T-helper 1 cell treated with Interleukin-12 subunit alpha and Interleukin-12 subunit beta and Interleukin-4 antibody, amounts not matched to agents 30 ng/mL and 1 ng/mL, for 36 hours (primary cell): ENCODE data around the gene SND1. TPM values are rescaled to one million over a fixed set of nuclear protein-coding genes. Genes with fewer than 3 reads are reported as not detected.

ENCODE experiments used
- intact Hi-C: fragments of 100-400 bp; cut with micrococcal nuclease; formaldehyde crosslinking; loops from one replicate; pipeline ENCODE4 v1.15.1; 2024
- total RNA-seq: library from RNA; stranded (reverse); gene quantifications from 2 replicates; pipeline ENCODE4 v1.2.3, GENCODE V29; 2022

The SND1 gene
- total RNA-seq, 1 donor from 2014 or later: 250 TPM

- intact Hi-C loops: no loop called here
Measured at GRCh38 chr7:127764681-127765080, 112.7 kb downstream of the SND1 start.

GRCh38 chr7:127765150-127765549 is 113.2 kb downstream of the SND1 start:
- intact Hi-C loops: no loop called here

DNA sequence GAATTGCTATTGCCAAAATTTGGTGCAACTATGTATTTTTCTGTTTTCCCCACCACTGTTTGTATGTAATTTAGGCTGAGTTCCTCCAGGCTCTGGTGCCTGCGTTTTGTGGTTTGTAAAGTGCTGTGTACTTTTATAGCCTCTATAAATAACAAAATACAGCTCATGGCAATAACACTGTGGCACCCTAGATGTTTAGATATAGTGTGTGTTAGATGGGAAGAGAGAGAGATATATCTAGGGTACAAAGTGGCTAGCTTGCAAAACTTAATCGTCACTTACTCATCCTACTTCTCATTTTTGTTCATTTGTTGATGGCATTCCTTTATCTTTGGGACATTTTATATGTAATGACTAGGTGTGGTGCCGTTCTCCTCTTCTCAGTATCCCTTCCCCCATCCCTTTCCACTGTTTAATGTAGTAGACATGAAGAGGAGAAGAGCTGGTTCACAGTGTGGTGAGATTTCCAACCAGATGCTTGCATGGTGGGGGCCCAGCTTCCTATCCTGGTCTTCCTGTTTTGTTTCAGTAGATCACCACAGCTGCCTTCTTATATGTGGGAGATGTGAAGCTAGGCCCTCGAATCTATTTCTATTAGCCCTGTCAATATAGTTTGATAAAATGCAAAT is 115.0 kb downstream of the SND1 start:
- intact Hi-C loops: no loop called here

- intact Hi-C loops: no loop called here
Measured at GRCh38 chr7:127768241-127768640, 116.2 kb downstream of the SND1 start.

DNA sequence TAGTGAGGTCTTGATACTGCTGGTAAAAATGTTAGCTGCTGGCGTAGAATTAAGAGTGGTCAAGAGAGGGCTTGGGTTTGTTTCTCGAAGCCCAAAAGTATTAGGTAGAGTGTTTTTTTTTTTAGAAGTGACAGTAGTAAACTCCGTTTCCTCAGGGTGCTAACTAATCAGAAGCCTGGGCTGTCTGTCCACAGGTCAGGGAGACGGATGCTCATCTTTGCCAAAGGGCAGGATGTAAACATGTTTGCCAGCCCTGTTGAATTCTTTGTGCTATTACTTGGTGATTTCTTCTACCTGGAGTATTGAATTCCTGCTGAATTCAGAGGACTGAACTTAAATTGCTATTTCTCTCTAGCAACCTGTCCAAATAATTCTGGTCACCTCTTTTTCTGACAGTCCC is 117.1 kb downstream of the SND1 start:
- intact Hi-C loops: no loop called here

GRCh38 chr7:127769696-127770400 is 117.9 kb downstream of the SND1 start:
- intact Hi-C loops: no loop called here

- intact Hi-C loops: no loop called here
Measured at GRCh38 chr7:127770885-127771284, 118.9 kb downstream of the SND1 start.

GRCh38 chr7:127771707-127772106 is 119.7 kb downstream of the SND1 start:
- intact Hi-C loops: no loop called here

DNA sequence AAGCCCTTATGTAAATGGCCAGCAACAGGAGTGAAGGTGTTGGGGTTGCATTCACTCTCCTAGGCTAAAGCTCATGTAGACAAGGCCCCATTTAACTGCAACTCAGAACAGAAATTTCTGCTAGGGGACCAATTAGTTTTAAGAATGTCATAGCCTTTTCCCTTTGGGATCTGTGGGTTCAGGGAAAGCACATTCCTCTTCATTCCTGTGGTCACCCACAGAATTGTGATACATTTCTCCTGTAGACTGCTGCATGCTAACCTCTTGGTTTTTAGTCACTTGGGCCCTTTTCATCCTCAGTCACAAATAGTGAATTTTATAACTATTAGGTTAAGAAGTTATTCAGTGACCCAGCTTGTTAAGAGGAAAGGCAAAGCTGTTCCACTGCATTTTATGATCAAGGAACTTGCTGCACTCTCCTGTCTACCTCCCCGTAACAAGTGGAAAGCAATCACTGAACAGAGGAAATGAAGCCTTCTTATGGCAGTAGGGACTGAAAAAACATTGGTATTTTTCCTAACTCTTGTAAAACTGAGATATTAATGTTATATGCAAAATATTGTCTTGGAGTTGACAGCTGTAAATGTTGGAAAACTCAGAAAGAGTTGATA is 124.9 kb downstream of the SND1 start:
- intact Hi-C loops: no loop called here

GRCh38 chr7:127780489-127780888 is 128.5 kb downstream of the SND1 start:
- intact Hi-C loops: no loop called here

DNA sequence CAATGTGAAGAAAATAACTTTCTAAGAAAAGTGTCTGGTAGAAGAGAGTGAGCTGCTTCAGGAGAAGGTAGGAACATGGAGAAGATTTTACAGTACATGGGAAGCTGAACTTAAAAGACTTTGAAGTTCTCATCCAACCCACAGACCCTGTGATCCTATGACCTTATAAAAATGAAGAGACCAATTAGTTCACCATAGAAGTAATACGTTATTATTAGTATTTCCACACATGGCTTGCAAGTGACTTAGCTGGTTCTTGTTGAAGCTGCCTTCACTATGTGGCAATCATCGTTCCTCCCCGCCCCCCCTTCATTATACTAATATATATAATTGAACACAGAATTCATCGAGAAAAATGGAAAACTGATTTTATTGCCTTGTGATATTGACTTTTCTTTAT is 129.1 kb downstream of the SND1 start:
- intact Hi-C loops: no loop called here

DNA sequence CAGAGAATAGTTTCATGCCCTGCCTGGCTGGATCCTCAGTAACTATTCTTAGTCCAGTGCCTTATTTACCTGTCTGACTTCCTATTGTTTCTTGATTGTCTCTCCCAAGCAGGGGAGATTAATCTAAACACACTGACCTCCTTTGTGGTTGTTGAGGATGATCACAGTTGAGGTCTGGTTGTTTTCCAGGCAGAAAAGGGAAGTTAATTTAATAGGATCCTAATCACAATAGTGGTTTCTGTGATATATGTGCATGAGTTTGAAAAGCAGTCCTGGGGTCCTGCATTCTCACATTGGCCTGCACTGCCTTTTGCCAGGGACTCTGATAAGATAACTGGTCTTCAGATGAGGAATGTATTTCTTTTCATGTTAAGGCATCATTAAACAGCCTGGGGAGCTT is 130.1 kb downstream of the SND1 start:
- intact Hi-C loops: no loop called here

DNA sequence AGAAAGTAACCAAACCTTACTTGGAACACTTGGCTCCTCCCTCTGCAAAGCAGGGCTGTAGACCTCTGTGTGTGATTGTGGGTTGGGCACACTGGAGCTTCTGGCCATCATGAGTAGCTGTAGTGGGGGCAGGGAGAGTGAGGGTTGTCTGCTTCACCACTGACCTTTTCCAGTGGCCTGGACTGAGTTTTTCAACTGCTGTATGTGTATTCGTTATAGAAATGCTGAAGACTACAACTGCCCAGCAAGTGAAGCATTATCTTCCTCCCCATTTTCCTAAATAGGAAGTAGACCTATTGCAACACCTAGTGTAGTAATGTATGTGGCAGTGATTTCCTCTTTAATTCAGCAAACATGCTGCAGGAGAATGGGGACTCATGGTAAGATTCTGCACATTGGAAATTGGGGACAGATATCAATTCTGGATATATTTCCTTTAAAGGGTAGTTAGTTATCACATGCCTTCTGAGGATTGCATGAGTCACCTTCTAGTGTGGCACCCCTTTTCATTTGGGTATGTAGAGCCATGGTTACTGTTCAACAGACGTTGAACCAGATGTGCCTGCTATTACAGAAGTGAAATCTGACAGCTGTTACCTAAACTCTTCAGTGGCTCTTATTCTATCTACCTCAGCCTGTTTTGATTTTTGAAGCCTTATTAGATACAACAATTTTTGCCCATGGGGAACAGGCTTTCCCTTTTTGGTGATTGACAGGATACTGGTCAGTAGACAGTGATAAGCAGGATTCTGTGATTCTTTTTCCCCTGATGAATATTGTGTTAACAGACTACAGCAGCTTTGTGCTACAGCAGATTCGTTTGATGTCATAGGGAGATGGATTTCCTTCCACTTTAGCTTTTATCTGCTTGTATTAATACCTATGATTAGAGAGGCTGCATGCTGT is 130.9 kb downstream of the SND1 start:
- intact Hi-C loops: no loop called here

DNA sequence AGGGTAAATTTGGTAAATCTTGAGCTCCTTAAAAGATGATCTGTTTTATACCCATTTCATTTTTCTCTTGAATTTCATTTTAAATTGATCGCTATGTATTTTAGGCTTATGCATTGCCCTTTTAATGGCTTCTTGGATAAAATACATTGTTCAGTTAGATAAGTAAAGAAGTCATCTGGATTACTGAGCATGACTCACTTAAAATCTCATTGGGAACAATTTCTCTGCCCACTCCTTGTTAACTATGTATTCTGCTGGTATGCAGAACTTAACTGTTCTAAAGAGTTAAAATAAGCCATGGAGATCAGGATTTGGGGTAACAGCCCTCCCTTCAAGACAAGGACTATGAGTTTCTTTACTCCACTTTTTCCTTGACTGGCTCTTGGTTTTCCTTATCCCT is 134.2 kb downstream of the SND1 start:
- intact Hi-C loops: no loop called here

- intact Hi-C loops: no loop called here
Measured at GRCh38 chr7:127789031-127789430, 137.0 kb downstream of the SND1 start.

DNA sequence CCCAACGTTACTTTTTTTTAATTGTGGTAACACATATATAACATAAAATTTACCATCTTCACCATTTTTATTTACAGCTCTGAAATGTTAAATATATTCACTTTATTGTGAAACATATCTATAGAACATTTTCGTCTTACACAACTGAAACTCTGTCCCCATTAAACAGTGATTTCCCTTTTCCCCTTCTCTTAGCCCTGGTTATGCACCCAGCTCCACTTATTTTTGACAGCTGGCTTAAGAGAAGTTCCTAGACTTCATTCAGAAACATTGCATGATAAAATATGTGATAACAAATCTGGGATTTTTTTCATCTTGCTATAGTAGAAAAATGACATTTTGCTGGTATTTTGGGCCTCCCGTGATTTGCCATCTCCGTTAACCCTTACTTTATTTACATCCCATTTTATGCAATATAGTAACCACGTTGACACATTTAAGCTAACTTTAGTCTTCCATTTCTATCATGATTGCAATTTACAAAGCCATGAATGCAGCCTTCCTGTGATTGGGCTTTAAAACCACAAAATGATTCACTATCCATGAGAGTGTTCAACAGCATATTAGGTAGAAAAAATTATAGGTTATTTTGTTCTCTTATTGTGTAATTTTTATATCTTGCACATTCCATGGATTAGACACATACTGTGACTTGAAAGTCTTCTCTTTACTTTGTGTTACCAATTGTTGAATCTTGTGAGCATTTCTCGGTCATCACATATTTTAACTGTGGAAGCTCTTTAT is 139.6 kb downstream of the SND1 start:
- intact Hi-C loops: loop anchor here (1.0 kb wide), 1 partner anchor 83 kb away; no protein-coding TSS in a partner anchor

- intact Hi-C loops: loop anchor here (1.0 kb wide), 1 partner anchor 84 kb away; no protein-coding TSS in a partner anchor
Measured at GRCh38 chr7:127792528-127793342, 140.7 kb downstream of the SND1 start.

DNA sequence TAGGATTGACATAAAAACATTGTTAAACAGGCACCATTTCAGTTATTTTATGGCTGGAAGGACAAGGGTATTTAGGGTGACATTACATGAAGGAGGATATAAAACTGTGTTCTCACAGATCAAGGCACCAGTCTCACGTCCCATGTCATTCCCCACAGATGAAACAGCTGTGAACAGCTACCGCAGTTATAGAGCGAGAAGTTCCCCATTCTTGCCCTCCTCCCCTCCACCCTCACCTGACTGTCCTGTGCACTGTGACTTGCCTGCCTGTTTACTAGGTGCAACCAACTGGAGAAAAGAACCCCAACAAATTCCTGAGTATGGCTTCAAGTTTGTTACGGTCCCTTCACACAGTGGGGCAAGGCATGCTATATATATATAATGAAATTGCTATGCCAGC is 141.6 kb downstream of the SND1 start:
- intact Hi-C loops: no loop called here

- intact Hi-C loops: no loop called here
Measured at GRCh38 chr7:127794136-127794535, 142.1 kb downstream of the SND1 start.

DNA sequence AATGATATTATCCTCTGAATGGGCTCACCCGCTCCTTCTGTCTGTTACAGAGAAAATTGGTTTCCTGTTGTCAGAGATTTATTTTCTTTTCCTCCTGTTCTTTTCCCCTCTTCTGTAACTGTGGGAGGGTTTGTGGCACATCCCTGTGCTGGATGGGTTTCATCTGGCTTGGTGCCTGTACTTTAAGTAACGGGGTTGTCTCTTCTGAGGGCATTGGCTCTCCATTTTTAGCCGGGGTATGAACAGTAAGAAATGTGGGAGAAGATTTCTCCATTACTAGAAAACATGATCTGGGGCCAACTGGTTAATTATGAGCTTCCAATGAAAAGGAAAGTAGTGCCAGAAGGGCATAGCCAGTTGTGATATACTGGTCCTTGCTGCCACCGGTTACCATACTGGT is 142.6 kb downstream of the SND1 start:
- intact Hi-C loops: no loop called here
